Measurements from ENCODE around the gene MYO7B. TPM values are rescaled to one million over a fixed set of nuclear protein-coding genes. Genes with fewer than 3 reads are reported as not detected.

The MYO7B gene
- total and polyA plus RNA-seq, 9 donors, result 0.05 to 0.95 (median 0.25) TPM; not detected in 3

GRCh38 chr2:127681976-127682857 is 146.7 kb downstream of the MYO7B start:
- 48 to 67% (median 60%) methylated on average over 6 of the region's 6 CpGs for WGBS, 3 donors
- H3K4me1 ChIP-seq (ENCODE audit: insufficient read depth), result peaks cover 11% of the 10 kb centered on the region
- intact Hi-C loops (cut with DNase I), result no loop called here
- no peaks in the 10 kb centered on the region for H3K9me3 ChIP-seq
- no peaks in the 10 kb centered on the region for H3K27me3 ChIP-seq
- TF ChIP-seq POLR2A (IDR thresholded peaks at IDR 0.05) (no peak), EP300 (IDR thresholded peaks at IDR 0.05) (no peak)
- TF ChIP-seq, protein P1, sequence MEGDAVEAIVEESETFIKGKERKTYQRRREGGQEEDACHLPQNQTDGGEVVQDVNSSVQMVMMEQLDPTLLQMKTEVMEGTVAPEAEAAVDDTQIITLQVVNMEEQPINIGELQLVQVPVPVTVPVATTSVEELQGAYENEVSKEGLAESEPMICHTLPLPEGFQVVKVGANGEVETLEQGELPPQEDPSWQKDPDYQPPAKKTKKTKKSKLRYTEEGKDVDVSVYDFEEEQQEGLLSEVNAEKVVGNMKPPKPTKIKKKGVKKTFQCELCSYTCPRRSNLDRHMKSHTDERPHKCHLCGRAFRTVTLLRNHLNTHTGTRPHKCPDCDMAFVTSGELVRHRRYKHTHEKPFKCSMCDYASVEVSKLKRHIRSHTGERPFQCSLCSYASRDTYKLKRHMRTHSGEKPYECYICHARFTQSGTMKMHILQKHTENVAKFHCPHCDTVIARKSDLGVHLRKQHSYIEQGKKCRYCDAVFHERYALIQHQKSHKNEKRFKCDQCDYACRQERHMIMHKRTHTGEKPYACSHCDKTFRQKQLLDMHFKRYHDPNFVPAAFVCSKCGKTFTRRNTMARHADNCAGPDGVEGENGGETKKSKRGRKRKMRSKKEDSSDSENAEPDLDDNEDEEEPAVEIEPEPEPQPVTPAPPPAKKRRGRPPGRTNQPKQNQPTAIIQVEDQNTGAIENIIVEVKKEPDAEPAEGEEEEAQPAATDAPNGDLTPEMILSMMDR (IDR thresholded peaks at IDR 0.05), result no peak
- no peaks in the 10 kb centered on the region for H3K36me3 ChIP-seq
- H3K27ac ChIP-seq, result no peak overlapping the region
- no peak overlapping the region for H3K4me3 ChIP-seq
- no peak for DNase-seq

GRCh38 chr2:127683056-127683455 is 147.6 kb downstream of the MYO7B start:
- DNase-seq, result no peak
- Histone ChIP-seq H3K4me1 (ENCODE audit: insufficient read depth) (peaks cover 11% of the 10 kb centered on the region), H3K36me3 (no peaks in the 10 kb centered on the region), H3K27me3 (no peaks in the 10 kb centered on the region), H3K27ac (no peak overlapping the region), H3K9me3 (no peaks in the 10 kb centered on the region), H3K4me3 (no peak overlapping the region)
- intact Hi-C loops (cut with DNase I), result no loop called here
- TF ChIP-seq POLR2A (IDR thresholded peaks at IDR 0.05) (no peak), EP300 (IDR thresholded peaks at IDR 0.05) (no peak)
- TF ChIP-seq, protein P1 (IDR thresholded peaks at IDR 0.05), result no peak

DNA sequence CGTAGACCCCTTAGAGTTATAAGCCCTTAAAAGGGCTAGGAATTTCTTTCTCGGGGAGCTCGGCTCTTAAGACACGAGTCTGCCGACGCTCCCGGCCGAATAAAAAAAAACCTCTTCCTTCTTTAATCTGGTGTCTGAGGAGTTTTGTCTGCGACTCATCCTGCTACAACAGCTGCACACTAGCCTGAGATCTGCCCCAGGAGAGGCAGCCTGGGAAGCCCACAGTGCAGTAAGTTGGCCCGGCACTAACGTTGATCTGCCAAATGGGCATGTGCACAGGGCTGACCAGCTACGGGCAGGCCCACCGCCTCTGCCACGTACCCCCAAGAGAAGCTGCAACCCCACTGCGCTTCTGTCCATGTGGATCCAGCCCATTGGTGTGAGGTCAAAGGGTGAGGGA is 148.3 kb downstream of the MYO7B start:
- WGBS, 3 donors, result 7 to 19% (median 8%) methylated on average over 15 of the region's 15 CpGs
- Histone ChIP-seq H3K27me3 (no peaks in the 10 kb centered on the region), H3K9me3 (no peaks in the 10 kb centered on the region), H3K4me1 (ENCODE audit: insufficient read depth) (peaks cover 11% of the 10 kb centered on the region), H3K4me3 (no peak overlapping the region), H3K36me3 (no peaks in the 10 kb centered on the region), H3K27ac (no peak overlapping the region)
- TF ChIP-seq, protein P1 (IDR thresholded peaks at IDR 0.05), result no peak
- intact Hi-C loops (cut with DNase I), result no loop called here
- DNase-seq, result peak in 1 of 5 donors; percentile 52

GRCh38 chr2:127685410-127686080 is 150.1 kb downstream of the MYO7B start:
- DNase-seq, result no peak
- H3K9me3 ChIP-seq, result no peaks in the 10 kb centered on the region
- no peak overlapping the region for H3K27ac ChIP-seq
- TF ChIP-seq, protein P1 (IDR thresholded peaks at IDR 0.05), result no peak
- TF ChIP-seq POLR2A (IDR thresholded peaks at IDR 0.05), result no peak
- intact Hi-C loops (cut with DNase I), result no loop called here
- no peaks in the 10 kb centered on the region for H3K27me3 ChIP-seq
- peaks cover 11% of the 10 kb centered on the region for H3K4me1 ChIP-seq (ENCODE audit: insufficient read depth)
- no peaks in the 10 kb centered on the region for H3K36me3 ChIP-seq
- WGBS, 3 donors, result 52 to 57% (median 56%) methylated on average over 8 of the region's 8 CpGs
- H3K4me3 ChIP-seq, result no peak overlapping the region

Other genes starting within 250 kb of the MYO7B start
- 10 to 100 TPM; 26.8 to 38.2 (median 35.1) TPM for gene ERCC3, start 241.5 kb upstream of the MYO7B start, total RNA-seq
- 10 to 100 TPM; 28.3 to 56.9 TPM for gene ERCC3, start 241.5 kb upstream of the MYO7B start, polyA plus RNA-seq
- 10 to 100 TPM; 41.6 to 78.4 (median 60.4) TPM for gene MAP3K2, start 147.7 kb upstream of the MYO7B start, total RNA-seq
- gene MAP3K2, start 147.7 kb upstream of the MYO7B start, polyA plus RNA-seq, result 10 to 100 TPM in 1 of 2 donors, 1 to 10 TPM in 1; 7.2 to 11.5 TPM
- 1 to 10 TPM in 1 of 7 donors, under 1 TPM in 1, not detected in 5; 0.51 to 1.1 TPM for gene PROC, start 117.3 kb upstream of the MYO7B start, total RNA-seq
- gene PROC, start 117.3 kb upstream of the MYO7B start, polyA plus RNA-seq, result not detected
- gene IWS1, start 9.2 kb upstream of the MYO7B start, total RNA-seq, result 10 to 100 TPM; 13.9 to 29.0 (median 25.8) TPM
- 10 to 100 TPM; 15.8 to 28.1 TPM for gene IWS1, start 9.2 kb upstream of the MYO7B start, polyA plus RNA-seq
- not detected for gene GPR17, start 110.5 kb downstream of the MYO7B start, total RNA-seq
- gene GPR17, start 110.5 kb downstream of the MYO7B start, polyA plus RNA-seq, result under 1 TPM in 1 of 2 donors, not detected in 1; 0.18 TPM
- 10 to 100 TPM in 4 of 7 donors, 1 to 10 TPM in 3; 3.8 to 70.4 (median 19.1) TPM for gene LIMS2, start 139.8 kb downstream of the MYO7B start, total RNA-seq
- 10 to 100 TPM; 12.7 to 31.0 TPM for gene LIMS2, start 139.8 kb downstream of the MYO7B start, polyA plus RNA-seq
- gene SFT2D3, start 165.8 kb downstream of the MYO7B start, total RNA-seq, result 1 to 10 TPM; 6.1 to 9.8 (median 6.9) TPM
- 1 to 10 TPM; 5.1 to 8.5 TPM for gene SFT2D3, start 165.8 kb downstream of the MYO7B start, polyA plus RNA-seq